Body of pancreas (tissue), 4 donors: ENCODE results near the gene GRIK3. TPM values are rescaled to one million over a fixed set of nuclear protein-coding genes. Genes with fewer than 3 reads are reported as not detected.

Source experiments
- ATAC-seq: fragments of 150-250 bp; one replicate; pipeline ENCODE4 v1.9.1; 2016
- DNase-seq, 4 donors: peaks; one replicate each; pipeline ENCODE4 v3.0.0-alpha.2; 2019
- H3K27ac ChIP-seq, 4 donors: fragments of 200-600 bp; sonication (generic); 1 replicate in 3 of 4; 2 replicates in 1 of 4; pipeline versions ENCODE4 v1.5.1 to v1.6.1; 2016 to 2019; ENCODE audit warnings: mild to moderate bottlenecking in 1 of 4, mixed read lengths in 1 of 4, moderate library complexity in 1 of 4
- H3K27me3 ChIP-seq, 2 donors: fragments of 200-600 bp; sonication (generic); one replicate each; pipeline ENCODE4 v1.6.0; 2016; ENCODE audit warnings: mild to moderate bottlenecking in 1 of 2
- H3K36me3 ChIP-seq, 2 donors: fragments of 200-600 bp; sonication (generic); replicated peaks in 1 of 2; 2 replicates each; pipeline ENCODE4 v1.5.1; 2016; ENCODE audit warnings: low read depth in 2 of 2; ENCODE audit not compliant: insufficient read depth in 1 of 2
- H3K4me1 ChIP-seq: fragments of 200-600 bp; sonication (generic); one replicate; pipeline ENCODE4 v1.6.0; 2016
- H3K4me3 ChIP-seq, 2 donors: fragments of 200-600 bp; sonication (generic); 1 replicate in 1 of 2; 2 replicates in 1 of 2; pipeline ENCODE4 v1.5.1; 2016 to 2019
- H3K9me3 ChIP-seq, 3 donors: fragments of 200-600 bp; sonication (generic); 1 replicate in 2 of 3; 2 replicates in 1 of 3; pipeline ENCODE4 v1.5.1; 2016
- CTCF ChIP-seq, 7 experiments: fragments of 450-650 bp in 4 of 7; fragments of 200-600 bp in 3 of 7; sonication (generic) in 3 of 7; IDR thresholded peaks; one replicate each; pipeline ENCODE4 v1.5.1; 2016 to 2019; ENCODE audit warnings: antibody characterized with exemption in 7 of 7
- POLR2A ChIP-seq, 3 donors: fragments of 450-650 bp; IDR thresholded peaks; one replicate each; pipeline ENCODE4 v1.6.1; 2016; ENCODE audit warnings: antibody characterized with exemption in 3 of 3, mild to moderate bottlenecking in 2 of 3
- WGBS, 2 donors: methylation state at CpG; one replicate each; pipeline ENCODE4 v1.1.5; 2017; 5-methylcytosine and 5-hydroxymethylcytosine counted together
- intact Hi-C: fragments of 100-400 bp; cut with DNase I; formaldehyde crosslinking; loops from one replicate; pipeline ENCODE4 v1.15.1; 2023
- total RNA-seq, 2 donors: library from RNA; depleted of rRNA; stranded (reverse); fragments of >200 nt; gene quantifications; one replicate each; pipeline ENCODE4 v1.1.0, GENCODE V29; 2016

GRIK3 gene
- total RNA-seq, 2 donors from 2014 or later: under 0.01 to 0.99 TPM

- intact Hi-C loops: no loop called here
- Histone ChIP-seq H3K27me3 (peaks cover 0 to 13% of the 10 kb centered on the region in 2 donors), H3K36me3 (no peaks in the 10 kb centered on the region), H3K4me3 (no peak overlapping the region), H3K9me3 (no peaks in the 10 kb centered on the region), H3K27ac (no peak overlapping the region), H3K4me1 (peaks cover 14% of the 10 kb centered on the region)
- ATAC-seq (no peak), DNase-seq (no peak)
- TF ChIP-seq CTCF (IDR thresholded peaks at IDR 0.05) (no peak), POLR2A (IDR thresholded peaks at IDR 0.05) (no peak)
- 27 to 47% methylated on average over 3 to 12 of the region's 12 CpGs for WGBS, 2 donors
Measured at GRCh38 chr1:37028981-37029617, 5.2 kb downstream of the GRIK3 start.

GRCh38 chr1:37021502-37021901 lies 12.8 kb downstream of the GRIK3 start:
- Histone ChIP-seq H3K4me1 (no peaks in the 10 kb centered on the region), H3K27ac (no peak overlapping the region), H3K4me3 (no peak overlapping the region), H3K27me3 (no peaks in the 10 kb centered on the region), H3K9me3 (peaks cover 0 to 6% (median 0%) of the 10 kb centered on the region in 3 donors), H3K36me3 (no peaks in the 10 kb centered on the region)
- 79 to 94% methylated on average over 2 of the region's 2 CpGs for WGBS, 2 donors
- ATAC-seq (no peak), DNase-seq (no peak)
- intact Hi-C loops: no loop called here
- no peak for TF ChIP-seq CTCF (IDR thresholded peaks at IDR 0.05)
- TF ChIP-seq POLR2A (IDR thresholded peaks at IDR 0.05): no peak

GRCh38 chr1:37020653-37021277 lies 13.6 kb downstream of the GRIK3 start:
- 6 to 7% methylated on average over 8 of the region's 8 CpGs for WGBS, 2 donors
- H3K27me3 ChIP-seq: no peaks in the 10 kb centered on the region

GRCh38 chr1:37018510-37018909 lies 15.8 kb downstream of the GRIK3 start:
- no peak for TF ChIP-seq POLR2A (IDR thresholded peaks at IDR 0.05)
- no peak for TF ChIP-seq CTCF (IDR thresholded peaks at IDR 0.05)
- no peaks in the 10 kb centered on the region for H3K27me3 ChIP-seq
- no peak for ATAC-seq

More at GRCh38 chr1:37020653-37021277, 13.6 kb downstream of the GRIK3 start:
- DNase-seq (no peak), ATAC-seq (no peak)
- Histone ChIP-seq H3K4me3 (no peak overlapping the region), H3K36me3 (no peaks in the 10 kb centered on the region), H3K9me3 (peaks cover 0 to 6% (median 0%) of the 10 kb centered on the region in 3 donors), H3K4me1 (no peaks in the 10 kb centered on the region), H3K27ac (no peak overlapping the region)
- TF ChIP-seq CTCF (IDR thresholded peaks at IDR 0.05) (no peak), POLR2A (IDR thresholded peaks at IDR 0.05) (no peak)
- intact Hi-C loops: no loop called here

GRCh38 chr1:37017720-37018119 lies 16.6 kb downstream of the GRIK3 start:
- H3K27me3 ChIP-seq: no peaks in the 10 kb centered on the region
- TF ChIP-seq POLR2A (IDR thresholded peaks at IDR 0.05): no peak
- TF ChIP-seq CTCF (IDR thresholded peaks at IDR 0.05): no peak
- H3K9me3 ChIP-seq: peaks cover 0 to 6% (median 0%) of the 10 kb centered on the region in 3 donors
- no peaks in the 10 kb centered on the region for H3K4me1 ChIP-seq
- ATAC-seq (no peak), DNase-seq (no peak)
- WGBS, 2 donors: 35 to 39% methylated on average over 4 of the region's 4 CpGs
- intact Hi-C loops: no loop called here
- H3K4me3 ChIP-seq: no peak overlapping the region
- no peak overlapping the region for H3K27ac ChIP-seq
- no peaks in the 10 kb centered on the region for H3K36me3 ChIP-seq

More at GRCh38 chr1:37018510-37018909, 15.8 kb downstream of the GRIK3 start:
- peaks cover 0 to 6% (median 0%) of the 10 kb centered on the region in 3 donors for H3K9me3 ChIP-seq
- H3K4me3 ChIP-seq: no peak overlapping the region
- H3K27ac ChIP-seq: no peak overlapping the region
- H3K36me3 ChIP-seq: no peaks in the 10 kb centered on the region
- no peaks in the 10 kb centered on the region for H3K4me1 ChIP-seq
- intact Hi-C loops: no loop called here
- no peak for DNase-seq
